Activated effector memory CD4-positive, alpha-beta T cell treated with anti-CD3 and anti-CD28 coated beads, Interleukin-2, amount 50 U/mL, for 16 hours (primary cell): ENCODE results near the gene TRPM8.

Source experiments
- DNase-seq: peaks from one replicate; pipeline ENCODE4 v3.0.0-alpha.2; 2020

Gene TRPM8

DNA sequence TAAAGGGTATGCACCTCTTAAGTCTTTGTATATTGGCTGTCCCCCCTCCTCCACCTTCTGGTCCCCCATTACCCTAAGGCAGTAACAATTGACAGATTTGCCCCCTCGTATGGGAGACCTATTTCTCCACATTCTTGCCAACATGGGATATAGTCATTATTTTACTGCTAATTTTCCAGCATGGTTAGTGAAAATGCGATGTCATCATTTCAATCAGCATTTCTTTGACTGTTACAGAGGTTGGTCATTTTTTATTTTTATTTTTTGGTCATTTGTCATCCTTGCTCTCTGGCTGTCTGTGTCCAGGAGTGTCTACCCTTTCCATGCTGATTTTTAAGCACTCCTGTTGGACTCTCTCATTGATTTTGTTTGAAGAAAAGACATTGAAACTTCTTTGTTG, 88.0 kb downstream of the TRPM8 start:
- no peak for DNase-seq

DNA sequence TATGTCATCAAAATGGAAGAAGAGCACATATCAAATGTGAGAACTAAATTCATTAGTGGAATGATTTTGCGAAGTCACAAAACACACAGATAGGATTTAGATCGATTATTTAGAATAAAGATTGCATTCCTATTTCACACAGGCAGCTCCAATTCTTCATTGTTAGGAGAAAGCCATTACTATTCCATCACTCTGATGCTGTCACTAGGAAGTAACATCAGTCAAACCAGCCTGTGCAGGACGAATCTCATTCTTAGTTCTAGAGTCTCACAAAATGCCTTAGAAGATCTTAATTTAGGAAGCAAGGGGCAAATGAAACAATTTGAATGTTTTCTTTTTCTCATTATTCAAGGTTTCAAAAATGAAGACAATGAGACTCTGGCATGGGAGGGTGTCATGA, 89.3 kb downstream of the TRPM8 start:
- no peak for DNase-seq

DNA sequence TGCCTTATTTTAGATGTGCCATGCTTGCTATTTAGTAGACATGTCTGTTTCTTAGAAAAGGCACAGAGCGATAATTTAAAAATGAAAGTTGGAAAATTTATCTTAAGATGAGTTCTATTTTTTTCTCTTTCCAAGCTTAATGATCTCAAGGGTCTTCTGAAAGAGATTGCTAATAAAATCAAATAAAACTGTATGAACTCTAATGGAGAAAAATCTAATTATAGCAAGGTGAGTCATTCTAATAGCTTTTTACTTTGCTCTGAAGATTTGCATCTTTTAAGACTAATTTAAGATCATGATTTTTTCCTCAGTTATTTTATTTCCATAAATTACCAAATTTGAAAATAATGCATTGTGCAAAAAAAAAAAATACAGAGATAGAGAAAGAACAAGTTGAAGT, 97.3 kb downstream of the TRPM8 start:
- DNase-seq = no peak

DNA sequence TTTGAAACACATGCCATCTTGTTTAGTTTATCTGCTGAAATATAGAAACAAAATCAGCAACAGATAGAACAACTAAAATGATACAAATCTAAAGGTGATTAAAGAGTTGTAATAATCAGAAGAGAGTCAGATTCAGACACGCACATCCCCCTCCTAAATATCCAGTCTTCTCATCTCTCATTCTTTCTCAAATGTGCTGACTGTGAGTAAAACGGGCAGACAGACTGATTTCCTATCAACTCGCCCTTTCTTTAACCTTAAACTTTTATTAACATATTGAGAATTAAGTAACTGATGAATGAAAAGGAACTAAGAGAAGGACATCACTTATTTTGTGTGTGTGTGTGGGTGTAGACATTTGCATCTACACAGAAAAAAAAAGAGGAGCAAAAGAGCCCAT, 98.7 kb downstream of the TRPM8 start:
- DNase-seq = no peak

DNA sequence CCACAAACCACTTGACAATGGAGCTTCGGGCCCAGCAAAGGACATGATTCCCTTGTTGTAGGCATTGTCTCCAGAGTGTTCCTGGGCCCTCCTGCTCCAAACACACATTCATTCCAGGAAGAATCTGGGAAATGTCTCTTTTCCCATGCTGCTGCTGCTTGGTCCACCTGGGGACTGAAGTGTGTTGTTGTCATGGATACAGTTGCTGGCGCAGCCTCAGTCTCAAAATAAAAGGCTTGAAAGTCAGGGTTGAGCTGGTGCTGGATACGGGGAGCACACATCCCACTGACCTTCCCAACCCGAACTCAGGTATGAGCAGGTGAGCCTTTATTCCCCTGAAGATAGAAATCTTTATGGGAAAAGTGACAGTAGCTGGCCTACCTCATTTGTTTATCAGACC, 102.7 kb downstream of the TRPM8 start:
- no peak for DNase-seq

DNA sequence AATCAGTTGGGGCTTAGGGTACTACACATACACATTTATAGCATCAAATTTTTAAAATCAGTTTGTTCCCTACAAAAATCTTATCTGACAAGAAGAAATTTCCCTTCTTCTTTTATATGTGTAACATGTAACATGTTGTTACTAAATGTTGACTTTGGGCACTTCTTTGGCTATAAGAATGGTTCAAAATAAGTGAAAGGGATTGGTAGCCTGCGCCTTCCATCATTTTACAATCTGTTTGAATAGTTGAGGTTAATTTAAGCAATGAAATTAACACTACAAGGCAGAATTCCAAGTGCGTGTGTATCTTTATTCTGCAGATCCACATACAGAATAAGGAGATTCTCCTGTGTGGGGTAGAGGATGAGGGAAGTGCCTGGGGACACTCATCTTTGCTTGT, 103.2 kb downstream of the TRPM8 start:
- no peak for DNase-seq

DNA sequence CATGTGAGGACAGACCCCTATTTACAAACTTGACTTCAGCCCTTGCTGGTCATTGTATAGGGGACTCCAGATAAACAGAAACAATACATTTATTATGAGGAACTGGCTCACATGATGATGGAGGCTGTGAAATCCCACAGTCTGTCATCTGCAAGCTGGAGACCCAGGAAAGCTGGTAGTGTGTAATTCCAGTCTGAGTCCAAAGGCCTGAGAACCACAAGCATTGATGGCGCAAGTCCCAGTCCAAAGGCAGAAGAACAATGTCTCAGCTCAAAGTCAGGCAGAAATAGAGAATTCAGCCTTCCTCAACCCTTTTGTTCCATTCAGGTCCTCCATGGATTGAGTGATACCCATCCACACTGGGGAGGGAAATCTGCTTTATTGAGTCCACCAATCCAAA, 105.3 kb downstream of the TRPM8 start:
- DNase-seq = no peak

DNA sequence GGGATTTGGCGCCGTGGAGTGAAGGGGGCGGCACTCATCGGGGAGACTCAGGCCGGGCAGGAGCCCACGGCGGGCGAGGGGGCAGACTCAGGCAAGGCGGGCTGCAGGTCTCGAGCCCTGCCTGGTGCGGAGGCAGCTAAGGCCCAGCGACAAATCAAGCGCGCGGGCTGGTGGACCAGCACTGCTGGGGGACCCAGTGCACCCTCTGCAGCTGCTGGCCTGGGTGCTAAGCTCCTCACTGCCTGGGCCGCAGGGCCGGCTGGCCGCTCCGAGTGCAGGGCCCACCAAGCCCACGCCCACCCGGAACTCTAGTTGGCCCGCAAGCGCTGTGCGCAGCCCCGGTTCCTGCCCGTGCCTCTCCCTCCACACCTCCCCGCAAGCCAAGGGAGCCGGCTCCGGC, 107.1 kb downstream of the TRPM8 start:
- no peak for DNase-seq

DNA sequence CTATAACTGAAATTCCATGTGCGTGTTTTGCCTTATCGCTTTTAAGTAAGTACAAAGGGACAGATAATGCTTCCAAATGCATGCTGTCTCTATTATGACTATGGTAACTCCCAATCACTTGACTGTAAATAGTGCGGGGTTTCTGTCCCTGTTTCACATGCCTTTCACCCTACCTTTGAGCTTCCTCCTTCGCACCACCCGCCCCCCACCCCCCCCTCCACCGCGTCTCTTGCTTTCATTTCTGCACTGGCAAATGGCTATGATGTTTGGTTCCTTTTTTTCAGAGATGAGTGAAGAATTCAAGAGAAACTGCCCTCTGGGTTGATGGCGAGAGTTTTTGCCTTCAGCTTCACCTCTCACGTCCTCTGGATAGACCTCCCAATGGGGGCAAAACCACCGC, 108.3 kb downstream of the TRPM8 start:
- no peak for DNase-seq

DNA sequence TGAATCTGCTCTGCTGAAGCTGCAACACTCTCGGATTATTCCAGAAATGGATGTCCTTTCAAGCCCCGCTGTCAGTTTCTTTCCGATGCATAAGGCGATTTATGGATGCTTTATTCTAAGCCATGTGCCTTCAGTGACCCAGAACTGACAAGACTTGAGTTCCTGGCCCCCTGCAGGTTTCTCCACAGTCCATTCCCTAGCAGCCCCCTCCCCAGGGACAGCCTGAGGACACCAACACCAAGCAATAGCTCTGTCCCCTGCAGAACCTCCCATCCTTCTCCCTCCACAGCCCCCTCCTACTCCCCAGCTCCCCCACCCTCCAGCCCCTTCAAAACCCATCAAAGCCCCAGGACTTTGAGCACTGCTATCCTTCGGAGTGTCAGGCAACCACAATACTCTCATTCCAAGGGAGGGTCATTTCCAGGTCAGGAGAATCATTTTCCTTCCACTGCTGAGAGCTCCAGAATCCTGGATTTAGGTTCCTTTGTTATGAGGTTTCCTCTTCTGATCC, 108.8 kb downstream of the TRPM8 start:
- no peak for DNase-seq

DNA sequence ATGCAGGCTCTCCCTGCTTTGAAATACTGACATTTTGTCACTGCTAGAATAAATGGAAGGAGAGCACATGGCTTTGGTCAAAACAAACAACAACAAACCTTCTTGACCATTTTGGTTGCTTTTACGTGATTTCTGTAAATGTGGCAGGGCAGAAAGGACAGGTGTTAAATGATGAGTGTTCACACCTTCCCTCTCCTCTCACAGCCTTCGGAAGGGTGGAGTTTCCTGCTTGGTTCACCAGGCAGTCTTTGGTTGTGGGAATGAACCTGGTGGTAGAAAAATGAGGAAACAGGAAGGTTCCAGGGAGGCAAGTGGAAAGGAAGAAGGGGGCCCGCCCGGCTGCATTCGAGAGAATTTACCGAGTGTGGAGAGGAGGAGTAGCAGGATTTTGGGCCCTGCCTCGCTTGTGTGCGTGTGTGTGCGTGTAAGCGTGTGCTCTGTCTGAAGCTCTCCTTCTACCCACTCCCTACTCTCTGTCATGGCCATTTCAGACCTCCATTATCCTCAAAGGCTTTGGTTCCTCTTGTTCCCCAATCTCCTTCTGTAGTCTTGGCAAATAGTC, 109.6 kb downstream of the TRPM8 start:
- no peak for DNase-seq

DNA sequence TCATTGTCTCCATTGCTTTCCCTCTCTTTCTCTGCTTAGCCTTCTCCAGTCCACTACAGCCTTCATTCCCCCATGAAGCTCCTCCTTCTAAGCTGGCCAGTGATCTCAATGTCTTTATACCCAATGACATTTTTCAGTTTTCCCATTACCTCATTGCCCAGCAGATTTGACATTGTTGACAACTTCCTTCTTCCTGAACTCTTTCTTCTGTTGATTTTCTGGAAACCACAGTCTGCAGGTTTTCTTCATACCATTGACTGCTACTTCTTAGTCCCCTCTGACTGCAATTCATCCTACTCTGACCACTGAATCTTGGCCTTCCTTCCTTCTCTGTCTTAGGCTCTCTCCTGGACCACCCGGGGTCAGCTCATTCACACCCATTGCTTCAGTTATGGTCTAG, 110.5 kb downstream of the TRPM8 start:
- DNase-seq = no peak

DNA sequence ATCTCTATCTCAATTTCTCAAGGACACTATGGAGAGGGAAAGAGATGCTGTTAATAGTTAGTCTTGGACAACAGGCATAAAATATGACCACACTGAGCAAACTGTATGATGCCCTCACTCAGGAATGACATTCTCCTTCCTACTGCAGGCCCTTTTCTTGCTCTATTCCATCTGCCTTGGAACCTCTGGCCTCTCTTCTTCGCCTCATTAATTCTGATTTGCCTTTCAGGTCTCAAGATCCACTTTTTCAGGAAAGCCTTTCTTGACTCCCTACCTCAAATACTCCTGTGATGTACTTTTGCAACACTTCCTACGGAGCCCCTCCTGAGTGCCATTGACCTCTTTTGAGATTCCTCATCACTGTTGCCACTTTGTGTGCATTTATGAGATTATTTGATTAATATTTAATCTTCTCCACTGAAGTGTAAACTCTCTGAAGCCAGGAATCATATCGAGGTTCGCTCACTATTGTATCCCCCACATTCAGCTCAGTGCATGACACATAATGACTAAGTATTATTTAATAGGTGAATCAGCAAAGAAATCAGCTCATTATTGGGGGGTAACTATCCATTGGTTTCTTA, 112.1 kb downstream of the TRPM8 start:
- DNase-seq = no peak

DNA sequence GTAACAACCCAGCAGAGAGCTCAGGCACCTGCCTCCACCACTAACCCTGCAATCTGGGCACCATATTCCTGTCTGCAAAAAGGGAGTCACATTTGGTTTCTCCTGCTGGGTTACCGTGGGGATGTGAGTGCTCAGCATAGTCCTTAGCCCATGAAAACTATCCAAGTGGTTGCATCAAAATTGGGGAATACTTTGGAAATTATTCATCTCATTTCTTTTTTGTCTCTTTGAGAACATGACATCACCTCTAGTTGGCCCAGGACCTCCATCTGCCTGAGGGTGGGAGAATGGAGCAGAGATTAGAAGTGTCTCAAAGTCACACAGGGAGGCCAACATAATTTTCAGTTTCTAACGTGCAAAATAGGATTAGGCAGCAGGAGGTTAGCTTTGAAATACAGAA, 114.0 kb downstream of the TRPM8 start:
- no peak for DNase-seq

DNA sequence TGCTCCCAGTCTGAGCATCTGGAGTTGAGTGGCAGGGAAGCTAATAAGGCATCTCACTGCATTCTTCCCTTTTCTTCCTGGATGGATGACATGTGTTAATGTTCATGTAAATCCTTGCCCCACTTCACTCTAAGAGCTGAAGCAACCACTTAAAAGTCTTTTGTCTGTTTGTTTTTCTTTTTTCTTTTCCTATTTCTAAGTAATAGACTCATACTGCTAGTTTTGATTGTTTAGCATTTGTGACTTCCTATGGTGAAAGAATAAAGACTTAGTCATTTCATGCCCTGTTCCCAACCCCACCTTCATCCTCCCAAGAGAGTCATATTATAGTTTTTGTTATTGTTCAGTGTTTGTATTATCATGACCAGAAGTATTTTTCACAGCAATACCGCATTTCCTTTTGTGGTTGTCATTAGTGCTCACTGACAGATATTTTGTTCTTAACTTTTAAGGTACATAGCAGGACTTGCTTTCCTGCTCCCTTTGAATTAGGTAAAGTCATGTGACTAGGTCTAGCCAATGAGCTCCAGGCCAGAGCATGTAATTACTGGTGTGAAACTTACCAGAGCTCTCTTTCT, 115.2 kb downstream of the TRPM8 start:
- DNase-seq = no peak

DNA sequence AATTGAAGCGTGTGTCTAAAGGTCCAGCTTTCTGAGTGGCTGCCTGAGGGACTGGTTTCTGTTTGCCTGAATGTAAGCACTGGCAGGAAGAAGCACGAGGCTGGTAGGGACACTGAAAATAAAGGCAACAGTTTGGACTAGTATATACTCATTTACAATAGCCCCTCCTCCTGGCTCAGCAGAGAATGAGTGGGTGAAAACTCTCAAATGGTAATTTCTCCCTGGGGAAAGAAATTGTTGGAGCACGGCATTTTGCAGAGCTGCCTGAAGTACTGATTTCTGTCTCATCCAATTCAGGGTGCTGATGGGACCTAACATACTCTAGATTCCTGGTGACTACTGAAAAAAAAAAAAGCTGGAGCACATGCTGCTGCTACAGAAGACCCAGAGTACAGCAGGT, 116.0 kb downstream of the TRPM8 start:
- no peak for DNase-seq

DNA sequence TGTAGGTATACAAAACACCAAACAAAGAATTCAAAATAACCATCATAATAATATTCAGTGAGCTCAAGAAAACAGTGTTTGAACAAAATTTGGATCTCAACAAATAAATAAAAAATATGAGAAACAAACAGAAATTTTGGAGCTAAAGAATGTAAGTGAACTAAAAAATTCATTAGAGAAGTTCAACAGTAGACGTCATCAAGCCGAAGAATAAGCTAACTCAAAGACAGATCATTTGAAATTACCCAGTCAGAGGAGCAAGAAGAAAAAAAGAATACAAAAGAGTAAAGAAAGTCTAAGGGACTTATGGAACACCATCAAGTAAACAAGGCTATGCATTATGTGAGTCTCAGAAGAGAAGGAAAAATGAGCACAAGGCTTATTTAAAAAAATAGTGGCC, 116.7 kb downstream of the TRPM8 start:
- DNase-seq = no peak

DNA sequence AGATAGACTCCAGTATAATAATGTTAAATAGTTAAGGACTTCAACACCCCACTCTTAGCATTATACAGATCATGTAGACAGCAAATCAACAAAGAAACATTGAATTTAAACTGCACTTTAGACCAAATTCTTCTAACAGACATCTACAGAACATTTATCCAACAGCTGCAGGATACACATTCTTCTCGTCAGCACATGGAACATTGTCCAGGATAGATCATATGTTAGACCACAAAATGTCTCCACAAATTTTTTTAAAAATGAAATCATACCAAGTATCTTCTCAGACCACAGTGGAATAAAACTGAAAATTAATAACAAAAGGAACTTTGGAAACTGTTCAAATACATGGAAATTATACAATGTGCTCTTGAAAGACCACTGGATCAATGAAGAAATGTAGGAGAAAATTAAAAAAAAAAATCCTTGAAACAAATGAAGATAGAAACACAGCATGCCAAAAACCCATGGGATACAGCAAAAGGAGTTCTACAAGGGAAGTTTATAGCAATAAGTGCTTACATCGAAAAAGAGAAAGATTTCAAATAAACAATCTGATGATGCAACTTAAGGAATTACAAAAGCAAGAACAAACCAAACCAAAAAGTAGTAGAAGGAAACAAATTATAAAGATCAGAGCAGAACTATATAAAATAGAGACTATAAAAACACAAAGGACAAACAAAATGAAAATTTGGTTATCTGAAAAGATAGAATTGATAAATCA, 121.1 kb downstream of the TRPM8 start:
- DNase-seq = no peak

DNA sequence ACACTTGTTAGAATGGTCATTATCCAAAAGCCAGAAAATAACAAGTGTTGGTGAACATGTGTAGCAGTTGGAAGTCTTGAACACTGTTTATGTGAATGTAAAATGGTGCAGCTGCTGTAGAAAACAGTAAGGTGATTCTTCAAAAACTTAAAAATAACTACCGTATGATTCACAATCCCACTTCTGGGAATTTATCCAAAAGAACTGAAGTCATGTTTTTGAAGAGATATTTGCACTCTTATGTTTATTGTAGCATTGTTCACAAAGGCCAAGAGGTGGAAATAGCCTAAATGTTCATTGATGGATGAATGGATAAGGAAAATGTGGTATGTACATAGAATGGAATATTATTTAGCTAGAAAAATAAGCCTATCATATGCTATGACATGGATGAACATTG, 127.0 kb downstream of the TRPM8 start:
- no peak for DNase-seq

DNA sequence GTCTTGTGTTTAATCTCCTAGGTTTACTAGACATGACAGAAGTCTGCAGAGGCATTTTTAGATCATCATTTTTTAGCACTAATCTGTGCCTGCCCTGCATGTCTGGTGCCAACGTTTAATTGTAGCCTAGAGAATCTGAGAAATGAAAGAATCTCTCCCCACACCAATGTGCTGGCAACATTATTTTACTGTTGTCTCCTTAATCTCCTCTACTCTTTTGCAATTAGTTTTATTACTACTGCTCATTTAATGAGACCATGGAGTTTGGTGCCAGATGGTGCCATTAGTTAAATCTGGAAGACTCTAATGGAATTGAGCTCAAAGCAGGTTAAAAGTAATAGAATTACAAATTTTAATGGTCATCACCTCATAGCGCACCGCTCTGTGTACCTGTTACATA, 129.3 kb downstream of the TRPM8 start:
- no peak for DNase-seq

DNA sequence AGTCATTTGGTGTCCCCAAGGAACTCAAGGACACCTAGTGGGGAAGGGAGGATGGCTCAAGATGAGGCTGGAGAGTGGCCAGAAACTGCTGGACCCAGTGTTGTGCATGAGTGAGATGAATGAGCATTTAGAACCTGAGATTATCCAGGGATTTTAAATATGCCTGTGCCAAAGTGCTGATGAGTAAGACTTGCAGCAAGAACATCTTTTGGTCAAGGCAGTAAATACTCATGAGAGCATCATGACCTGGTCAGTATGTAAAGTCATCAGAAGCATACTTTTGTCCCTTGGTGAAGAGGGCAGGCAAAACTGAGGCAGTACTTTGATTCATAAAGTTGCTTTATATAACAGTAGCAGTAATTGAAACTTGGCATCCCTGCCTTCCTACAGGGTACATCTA, 130.2 kb downstream of the TRPM8 start:
- DNase-seq = no peak

DNA sequence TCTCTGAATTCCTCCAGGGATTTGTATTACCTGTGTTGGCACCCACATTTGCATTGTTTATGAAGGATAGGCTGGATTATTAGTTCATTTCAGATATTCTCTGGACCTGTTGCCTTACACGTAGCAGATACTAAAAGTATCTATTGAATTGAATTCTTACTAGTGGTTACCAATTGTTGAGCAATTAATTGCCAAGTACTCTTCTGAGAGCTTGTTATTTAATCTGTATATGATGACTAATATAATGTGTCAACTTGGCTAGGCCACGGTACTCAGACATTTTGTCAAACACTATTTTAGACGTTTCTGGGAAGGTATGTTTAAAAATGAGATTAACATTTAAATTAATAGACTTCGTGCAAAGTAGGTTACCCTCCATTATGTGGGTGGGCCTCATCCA, 130.9 kb downstream of the TRPM8 start:
- no peak for DNase-seq

DNA sequence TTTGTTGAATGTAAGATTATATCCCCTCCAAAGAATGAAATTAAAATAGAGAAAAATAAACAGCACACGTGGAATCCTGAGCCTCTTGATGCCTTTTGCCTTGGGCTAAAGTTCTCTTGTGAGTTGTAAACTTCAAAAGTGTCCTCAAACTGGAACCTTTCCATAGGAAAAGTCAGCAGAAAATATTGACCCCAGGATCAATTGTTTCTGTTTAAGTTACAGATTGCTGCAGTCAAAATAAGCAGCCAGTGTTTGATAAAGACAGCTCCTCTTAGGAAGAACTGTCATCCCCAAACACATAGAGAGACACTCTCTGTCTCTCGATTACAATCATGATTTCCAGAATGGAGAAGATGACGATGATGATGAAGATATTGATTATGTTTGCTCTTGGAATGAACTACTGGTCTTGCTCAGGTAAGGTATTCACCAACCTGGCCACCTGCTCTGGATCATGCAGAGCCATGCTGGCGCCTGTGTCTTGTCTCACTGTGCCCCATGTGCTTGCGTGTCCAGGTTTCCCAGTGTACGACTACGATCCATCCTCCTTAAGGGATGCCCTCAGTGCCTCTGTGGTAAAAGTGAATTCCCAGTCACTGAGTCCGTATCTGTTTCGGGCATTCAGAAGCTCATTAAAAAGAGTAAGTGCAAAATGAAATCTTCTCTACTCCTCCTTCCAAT, 133.4 kb downstream of the TRPM8 start, which contains the start of gene SPP2:
Gene SPP2 (plus strand): TSS at position 248 of the 681 bp plus-strand sequence. CDS start 85 bp downstream, at position 333.
- DNase-seq = no peak
